GM21723 (cell line): Measurements from ENCODE around the gene PLXNB2.
"Not testable (repeated sequence)": the region's sequence is repeated elsewhere in the genome, so short reads cannot be mapped to it uniquely, and the experiment has no call there.

Experiments
- ATAC-seq: cut with Tn5 transposase; IDR thresholded peaks from one replicate; pipeline ENCODE4 v1.9.1; 2021; ENCODE audit warnings: mild to moderate bottlenecking, moderate library complexity; ENCODE audit not compliant: unreplicated experiment

Gene PLXNB2

GRCh38 chr22:50326956-50327710 lies 19.7 kb upstream of the PLXNB2 start, which contains the start of gene DENND6B:
Gene DENND6B, minus strand, starts transcription at chr22:50327012. Its CDS starts 24 bp downstream, at chr22:50326988.
- ATAC-seq, result peak; percentile 82

GRCh38 chr22:50326225-50326955 lies 18.9 kb upstream of the PLXNB2 start:
- no peak for ATAC-seq

GRCh38 chr22:50325444-50326224 lies 18.2 kb upstream of the PLXNB2 start:
- no peak for ATAC-seq

- ATAC-seq, result no peak
Observed at GRCh38 chr22:50323900-50324299, 16.5 kb upstream of the PLXNB2 start.

- not testable (repeated sequence) for ATAC-seq
Observed at GRCh38 chr22:50322382-50323104, 15.1 kb upstream of the PLXNB2 start.

- no peak for ATAC-seq
Observed at GRCh38 chr22:50320671-50321325, 13.4 kb upstream of the PLXNB2 start.

- no peak for ATAC-seq
Observed at GRCh38 chr22:50320116-50320515, 12.7 kb upstream of the PLXNB2 start.

- no peak for ATAC-seq
Observed at GRCh38 chr22:50319503-50319951, 12.1 kb upstream of the PLXNB2 start.

GRCh38 chr22:50318698-50319411 lies 11.4 kb upstream of the PLXNB2 start:
- ATAC-seq, result no peak

GRCh38 chr22:50318356-50318697 lies 10.9 kb upstream of the PLXNB2 start:
- no peak for ATAC-seq

- no peak for ATAC-seq
Observed at GRCh38 chr22:50317674-50318073, 10.2 kb upstream of the PLXNB2 start.

GRCh38 chr22:50317178-50317577 lies 9.7 kb upstream of the PLXNB2 start:
- ATAC-seq, result no peak

- no peak for ATAC-seq
Observed at GRCh38 chr22:50316114-50317065, 8.9 kb upstream of the PLXNB2 start.

- no peak for ATAC-seq
Observed at GRCh38 chr22:50315289-50316113, 8.1 kb upstream of the PLXNB2 start.

- peak; percentile 71 for ATAC-seq
Observed at GRCh38 chr22:50314455-50315288, 7.2 kb upstream of the PLXNB2 start.

GRCh38 chr22:50314081-50314454 lies 6.6 kb upstream of the PLXNB2 start:
- no peak for ATAC-seq

- no peak for ATAC-seq
Observed at GRCh38 chr22:50313600-50313999, 6.2 kb upstream of the PLXNB2 start.
